HG02870 (cell line): ENCODE data around the gene BIVM.

Source experiments
- ATAC-seq: cut with Tn5 transposase; IDR thresholded peaks from one replicate; pipeline ENCODE4 v1.9.1; 2021; ENCODE audit warnings: mild to moderate bottlenecking, moderate library complexity; ENCODE audit not compliant: unreplicated experiment

The BIVM gene

DNA sequence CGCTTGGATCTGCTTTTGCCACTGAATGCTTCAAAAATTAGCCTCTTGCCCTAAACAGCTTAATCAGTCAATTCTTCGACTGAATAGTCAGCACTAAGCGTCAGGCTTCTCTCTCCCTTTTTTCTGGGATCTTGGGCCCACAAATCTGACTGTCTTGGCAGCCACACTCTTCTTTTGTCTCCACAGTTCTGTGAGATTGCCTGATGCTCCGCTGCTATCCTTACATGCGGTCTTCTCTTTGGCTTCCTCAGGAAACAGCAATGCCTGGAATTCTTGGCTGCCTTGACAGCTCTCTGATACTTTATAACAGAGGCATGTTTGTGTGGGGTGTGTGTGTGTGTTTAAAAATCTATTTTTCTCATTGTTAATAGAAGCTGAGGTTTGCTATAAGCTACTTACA, 79.6 kb downstream of the BIVM start:
- no peak for ATAC-seq

DNA sequence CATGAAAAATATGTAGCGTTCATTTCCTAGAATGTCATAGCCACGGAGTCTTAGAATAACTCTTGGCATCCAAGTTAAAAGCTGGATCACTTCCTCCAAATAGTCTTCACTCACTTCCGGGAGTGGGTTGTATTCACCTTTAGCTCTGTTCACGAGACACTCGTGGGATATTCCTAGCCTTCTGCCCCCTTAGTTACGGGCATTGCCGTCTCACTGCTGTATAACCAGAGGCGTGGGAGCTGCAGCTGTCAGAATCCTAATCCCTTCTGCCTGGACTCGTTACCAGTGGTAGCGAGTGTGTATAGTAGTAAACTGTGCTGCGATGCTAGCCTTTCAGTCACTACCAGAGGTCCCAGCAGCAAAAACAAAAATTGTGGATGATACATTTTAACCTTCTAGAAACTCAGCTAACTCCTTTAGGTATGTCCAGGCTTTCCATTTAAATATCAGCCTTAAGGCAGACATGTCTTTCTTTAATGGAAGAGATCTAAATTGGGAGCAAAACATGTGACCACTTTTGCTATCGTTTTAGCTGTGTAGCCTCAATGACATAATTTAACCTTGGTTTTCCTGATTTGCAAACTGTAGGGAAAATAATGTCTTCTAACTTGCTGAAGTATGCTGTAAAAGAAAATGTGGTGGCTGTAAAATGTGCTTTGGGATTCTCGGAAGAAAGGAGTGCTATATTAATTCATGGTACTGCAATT, 81.0 kb downstream of the BIVM start:
- no peak for ATAC-seq

DNA sequence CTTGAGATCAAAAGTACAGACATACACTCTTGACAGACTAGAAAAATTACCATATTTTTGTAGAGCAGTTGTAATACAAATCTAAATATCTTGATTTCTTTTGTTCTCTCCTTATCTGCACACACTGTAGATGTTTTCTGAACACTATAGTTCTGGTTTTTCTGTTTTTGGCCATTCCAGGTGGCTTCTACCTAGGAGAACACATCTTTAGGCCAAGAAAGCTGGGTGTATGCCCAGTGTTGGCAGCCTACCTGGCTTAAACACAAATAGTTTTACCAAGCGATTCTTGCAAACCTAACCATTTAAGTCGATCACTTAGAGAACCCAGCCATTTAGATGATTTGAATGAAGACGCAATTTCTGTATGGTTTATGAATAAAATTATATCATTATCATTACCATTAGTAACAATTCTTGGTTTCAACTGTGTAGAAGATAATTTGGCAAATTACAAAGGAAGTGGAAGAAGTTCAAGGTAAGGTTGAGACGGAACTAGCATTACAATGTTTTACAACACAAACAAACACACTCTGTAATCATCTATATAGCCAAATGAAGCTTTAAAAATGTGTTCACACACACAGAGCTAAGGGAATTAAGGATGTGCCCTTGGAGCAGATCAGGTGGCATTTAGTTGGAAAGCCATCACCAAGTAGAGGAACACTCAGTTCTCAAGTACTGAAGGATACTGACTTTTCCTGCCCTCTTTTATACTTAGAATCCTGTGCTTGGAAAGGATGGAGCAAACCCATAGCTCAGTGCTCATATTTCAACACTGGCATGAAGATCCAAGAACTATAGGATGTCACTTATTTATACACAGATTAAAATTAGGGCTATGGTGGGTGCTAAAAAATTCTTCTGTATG, 83.1 kb downstream of the BIVM start:
- no peak for ATAC-seq
